Renal cortical epithelial cell (primary cell): ENCODE measurements around the gene ZDHHC14. TPM values are rescaled to one million over a fixed set of nuclear protein-coding genes. Genes with fewer than 3 reads are reported as not detected.
"Not testable (repeated sequence)": the region's sequence is repeated elsewhere in the genome, so short reads cannot be mapped to it uniquely, and the experiment has no call there.

Experiments
- DNase-seq: peaks from one replicate; pipeline ENCODE4 v3.0.0-alpha.2; 2011; ENCODE audit warnings: low read depth
- total RNA-seq: library from RNA; depleted of rRNA; stranded (reverse); fragments of >200 nt; gene quantifications from 2 replicates; pipeline ENCODE4 v1.2.3, GENCODE V29; 2014

Gene ZDHHC14
- total RNA-seq, 1 donor from 2014 or later: 5.3 TPM

DNA sequence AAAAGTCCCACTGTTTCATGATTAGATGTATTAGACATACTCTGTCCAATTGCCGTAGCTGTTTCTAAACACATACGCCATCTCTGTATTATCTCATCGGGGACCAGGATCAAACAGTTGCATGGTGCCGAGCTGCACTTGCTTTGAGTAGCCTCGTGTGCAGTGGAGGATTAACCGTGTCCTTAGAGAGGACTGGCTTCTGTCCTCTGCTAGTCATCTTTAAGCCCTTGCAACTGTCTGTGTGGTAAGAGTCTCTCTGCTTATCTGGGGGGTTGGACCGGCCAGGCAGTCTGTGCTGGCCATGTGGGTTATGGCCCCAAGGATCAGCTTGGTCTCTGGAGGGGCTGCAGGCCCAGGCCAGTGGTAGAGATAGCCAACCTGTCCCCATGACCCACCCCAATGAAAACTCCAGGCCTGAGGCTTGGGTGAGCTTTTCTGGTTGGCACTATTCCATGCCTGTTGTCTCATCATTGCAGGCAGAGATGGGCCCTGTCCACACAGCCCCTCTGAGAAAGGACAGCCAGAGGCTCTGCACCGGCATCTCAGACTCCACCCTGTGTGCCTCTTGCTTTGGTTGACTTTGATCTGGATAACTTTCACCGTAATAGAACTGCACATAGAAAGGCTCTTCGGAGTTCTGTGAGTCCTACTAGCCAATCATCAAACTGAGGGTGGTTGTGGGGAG, 304.7 kb downstream of the ZDHHC14 start:
- no peak for DNase-seq

DNA sequence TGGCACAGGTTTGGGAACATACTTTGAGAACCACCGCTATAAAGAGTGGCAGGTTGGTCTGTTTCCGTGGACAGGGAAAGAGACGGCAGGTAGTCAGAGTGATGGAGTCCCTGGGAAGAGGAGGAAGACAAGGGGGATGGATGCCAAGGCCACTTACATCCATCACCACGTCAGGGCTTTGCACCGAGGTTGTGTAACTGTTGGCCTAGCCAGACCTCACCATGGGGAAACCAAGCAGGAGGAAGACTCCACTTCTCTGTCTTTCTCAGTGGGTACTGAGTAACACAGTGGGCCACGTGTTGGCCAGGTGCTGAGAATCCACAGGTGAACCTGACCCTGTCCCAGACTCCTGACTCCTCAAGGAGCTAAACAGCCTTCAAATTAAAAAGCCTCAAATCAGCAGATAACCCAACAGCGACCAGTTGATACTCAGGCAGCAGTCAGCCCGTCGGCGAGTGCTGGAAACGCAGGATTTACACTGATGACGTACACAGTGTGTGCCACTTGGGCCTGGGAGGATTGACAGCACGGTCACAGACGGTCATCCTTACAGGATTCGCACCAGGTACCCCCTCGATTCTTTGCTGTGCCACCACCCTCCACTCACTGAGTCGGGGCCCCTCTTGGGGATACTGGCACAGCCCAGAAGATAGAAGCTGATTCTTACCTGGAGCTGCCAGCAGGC, 307.4 kb downstream of the ZDHHC14 start:
- DNase-seq: no peak

DNA sequence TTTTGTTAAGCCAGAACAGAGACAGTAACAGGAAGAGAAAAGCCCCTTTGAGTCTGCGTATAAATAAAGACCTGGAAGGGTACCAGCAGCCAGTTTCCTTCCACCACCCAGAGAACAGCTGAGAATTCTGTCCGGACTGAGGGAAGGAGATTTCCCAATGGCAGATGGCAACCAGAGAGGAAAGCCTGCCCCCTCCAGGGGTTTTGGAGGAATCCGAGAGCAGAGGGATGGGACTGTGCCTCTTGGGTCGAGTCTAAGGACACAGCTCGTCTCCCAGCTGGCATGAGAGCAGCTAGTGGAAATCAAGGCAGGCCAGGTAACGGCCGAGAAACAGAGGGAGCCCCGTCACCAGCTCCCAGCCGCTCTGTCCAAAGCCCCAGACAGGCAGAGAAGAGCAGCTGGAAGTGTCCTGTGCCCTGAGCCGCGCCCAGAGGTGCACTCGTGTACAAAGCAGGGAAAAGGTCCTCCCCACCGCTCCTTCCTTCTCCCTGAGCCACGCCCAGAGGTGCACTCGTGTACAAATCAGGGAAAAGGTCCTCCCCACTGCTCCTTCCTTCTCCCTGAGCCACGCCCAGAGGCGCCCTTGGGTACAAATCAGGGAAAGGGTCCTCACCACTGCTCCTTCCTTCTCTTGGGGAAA, 308.1 kb downstream of the ZDHHC14 start:
- DNase-seq: no peak

DNA sequence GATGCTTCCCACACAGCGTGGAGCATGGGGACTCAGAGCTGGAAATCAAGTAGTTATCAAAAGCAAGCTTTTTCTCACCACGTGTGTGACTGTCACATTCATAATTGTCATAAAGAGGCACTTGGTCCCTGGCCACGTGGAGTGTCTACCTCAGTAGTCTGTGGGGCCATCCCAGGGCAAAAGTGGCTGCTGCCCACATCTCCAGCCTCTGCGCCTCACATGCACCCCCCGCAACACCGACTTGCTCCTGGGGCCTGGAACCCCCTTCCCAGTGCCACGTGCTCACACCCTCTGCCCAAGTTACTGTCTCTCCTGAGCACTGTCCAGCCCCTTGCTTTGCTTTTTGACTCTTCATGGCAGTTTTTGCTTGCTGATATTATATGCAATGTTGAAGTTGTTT, 308.9 kb downstream of the ZDHHC14 start:
- DNase-seq: no peak

DNA sequence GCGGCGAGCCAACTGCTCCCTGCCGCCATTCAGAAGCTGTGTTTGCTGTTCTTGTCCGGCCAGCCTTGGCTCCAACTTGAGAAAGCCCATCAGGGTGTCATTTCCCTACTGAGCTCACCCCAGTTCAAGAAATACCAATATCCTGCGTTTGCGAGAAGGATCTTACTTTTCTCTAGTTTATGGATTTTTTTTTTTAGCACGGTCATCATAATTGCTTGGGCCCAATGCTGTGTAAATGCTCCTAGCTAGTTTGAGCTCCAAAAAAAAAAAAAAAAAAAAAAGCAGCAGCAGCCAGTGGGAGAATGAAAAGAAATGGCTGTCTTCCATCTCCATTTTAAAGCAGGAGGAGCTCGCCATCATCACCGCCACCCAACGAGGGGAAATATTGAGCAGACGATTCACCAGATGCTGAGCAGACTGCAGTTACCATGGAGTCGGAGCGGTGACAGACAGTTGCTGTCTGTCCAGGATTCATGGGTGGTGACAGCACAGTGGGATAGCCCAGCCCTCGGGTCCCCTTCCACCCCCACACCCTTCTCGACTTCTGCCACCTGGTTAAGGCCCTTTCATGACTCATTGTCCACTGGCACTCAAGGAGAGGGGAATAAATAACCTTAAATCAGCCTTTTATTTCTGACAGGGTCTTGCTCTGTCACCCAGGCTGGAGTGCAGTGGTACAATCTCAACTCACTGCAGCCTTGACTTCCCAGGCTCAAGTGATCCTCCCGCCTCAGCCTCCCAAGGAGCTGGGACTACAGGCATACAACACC, 309.6 kb downstream of the ZDHHC14 start:
- no peak for DNase-seq

DNA sequence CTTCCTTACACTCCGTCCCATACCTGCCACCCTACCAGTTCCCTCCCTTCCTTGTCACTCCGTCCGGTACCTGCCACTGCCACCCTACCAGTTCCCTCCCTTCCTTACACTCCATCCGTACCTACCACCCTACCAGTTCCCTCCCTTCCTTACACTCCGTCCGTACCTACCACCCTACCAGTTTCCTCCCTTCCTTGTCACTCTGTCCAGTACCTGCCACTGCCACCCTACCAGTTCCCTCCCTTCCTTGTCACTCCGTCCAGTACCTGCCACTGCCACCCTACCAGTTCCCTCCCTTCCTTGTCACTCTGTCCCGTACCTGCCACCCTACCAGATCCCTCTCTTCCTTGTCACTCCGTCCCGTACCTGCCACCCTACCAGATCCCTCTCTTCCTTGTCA, 310.6 kb downstream of the ZDHHC14 start:
- DNase-seq: not testable (repeated sequence)

DNA sequence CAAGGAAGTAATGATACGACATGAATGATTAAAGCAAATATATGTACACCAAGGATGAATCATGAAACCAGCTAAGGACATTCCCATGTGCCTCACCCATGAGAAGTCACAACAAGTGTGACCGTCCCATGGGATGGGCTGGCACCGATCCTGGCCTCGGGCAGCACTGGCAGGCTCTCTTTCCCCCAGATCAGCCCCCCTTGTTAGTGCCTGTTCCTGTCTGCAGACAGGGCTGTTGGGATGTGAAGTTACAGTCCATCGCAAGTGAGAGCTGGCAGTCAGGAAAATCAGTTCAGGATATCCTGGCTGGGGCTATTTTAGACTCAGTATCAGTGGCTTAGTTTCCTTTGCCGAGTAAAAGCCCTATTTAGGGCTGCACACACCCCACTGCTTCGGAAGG, 312.9 kb downstream of the ZDHHC14 start:
- DNase-seq: no peak

DNA sequence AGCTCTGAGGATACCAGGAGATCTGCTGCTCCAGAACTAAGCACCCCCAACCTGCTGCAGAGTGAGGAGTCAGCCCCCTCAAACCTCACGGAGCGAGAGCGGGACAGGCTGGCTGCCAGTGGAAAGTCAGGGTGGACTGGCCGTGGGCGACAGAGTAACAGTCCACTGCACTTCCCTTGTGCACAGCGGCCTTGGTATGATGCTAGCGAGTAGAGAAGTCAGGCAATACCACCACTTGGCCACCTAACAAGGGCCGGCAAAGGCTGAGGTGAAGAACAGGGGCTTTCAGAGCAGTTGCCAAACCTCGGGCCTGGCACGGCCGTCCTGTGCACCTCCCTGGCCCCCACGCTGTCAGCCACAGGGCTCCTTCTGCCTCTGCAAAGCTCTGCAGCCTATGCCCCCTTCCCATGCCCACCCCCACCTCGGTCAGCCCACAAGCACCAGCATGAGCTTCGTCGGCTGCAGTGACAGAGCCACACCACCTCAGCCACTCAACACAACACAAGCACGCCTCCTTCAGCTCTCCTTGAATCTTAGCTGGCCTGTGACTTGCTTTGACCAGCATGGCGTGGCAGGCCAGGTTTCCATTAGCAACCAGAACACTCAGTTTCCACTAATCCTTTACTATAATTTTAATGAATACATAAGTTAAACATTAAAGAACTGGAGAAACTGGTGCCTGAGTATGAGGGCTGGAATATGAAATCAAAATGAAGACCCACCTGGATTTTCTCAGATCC, 314.5 kb downstream of the ZDHHC14 start:
- no peak for DNase-seq

DNA sequence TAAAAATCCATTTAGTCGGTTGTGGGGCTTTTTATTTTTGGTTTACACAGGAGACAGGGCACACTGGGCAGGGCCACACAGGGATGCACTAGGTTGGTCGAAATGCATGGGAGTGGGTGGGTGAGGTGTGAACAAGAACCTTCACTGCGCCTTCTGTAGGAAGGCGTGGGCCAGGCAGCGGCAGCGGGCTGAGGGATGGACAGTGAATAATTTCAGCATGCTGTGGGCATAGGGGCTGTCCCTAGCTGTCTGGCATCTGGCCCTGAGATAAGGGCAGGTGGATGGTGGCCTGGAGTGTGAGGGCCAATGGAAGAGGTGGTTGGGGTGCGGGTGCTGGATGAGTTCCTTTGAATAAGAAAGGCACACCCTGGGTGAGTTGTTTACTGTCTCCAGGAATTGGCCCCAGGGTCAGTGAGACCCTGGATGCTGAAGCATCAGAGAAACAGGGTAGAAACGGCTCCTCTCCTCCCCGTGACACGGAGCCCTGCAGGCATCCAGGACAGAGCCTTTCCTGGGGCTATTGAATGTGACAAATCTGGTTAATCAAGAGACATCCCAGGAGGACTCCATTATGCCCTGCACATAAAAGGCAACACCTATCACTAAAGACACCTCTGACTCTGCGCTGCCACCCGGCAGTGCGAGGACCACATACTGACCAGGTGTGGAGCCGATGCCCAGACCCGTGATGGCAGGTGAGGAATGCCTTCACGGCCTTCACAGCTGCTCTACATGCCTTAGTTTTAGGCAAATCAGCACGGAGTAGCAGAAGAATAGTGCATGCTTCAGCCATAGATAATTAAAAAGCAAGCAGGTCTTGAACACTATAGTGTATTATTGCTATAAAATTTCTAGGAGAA, 319.0 kb downstream of the ZDHHC14 start:
- no peak for DNase-seq

DNA sequence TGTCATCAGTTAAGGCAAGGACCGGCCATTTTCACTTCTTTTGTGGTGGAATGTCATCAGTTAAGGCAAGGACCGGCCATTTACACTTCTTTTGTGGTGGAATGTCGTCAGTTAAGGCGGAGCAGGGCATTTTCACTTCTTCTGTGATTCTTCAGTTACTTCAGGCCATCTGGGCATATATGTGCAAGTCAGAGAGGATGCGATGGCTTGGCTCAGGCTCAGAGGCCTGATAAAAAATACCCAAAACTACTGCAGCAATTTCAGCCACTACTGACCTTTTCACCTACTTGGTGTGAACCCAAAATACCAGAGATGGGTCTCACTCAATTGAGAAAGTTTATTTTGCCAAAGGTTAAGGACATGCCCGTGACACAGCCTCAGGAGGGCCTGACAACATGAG, 325.4 kb downstream of the ZDHHC14 start:
- DNase-seq: not testable (repeated sequence)

DNA sequence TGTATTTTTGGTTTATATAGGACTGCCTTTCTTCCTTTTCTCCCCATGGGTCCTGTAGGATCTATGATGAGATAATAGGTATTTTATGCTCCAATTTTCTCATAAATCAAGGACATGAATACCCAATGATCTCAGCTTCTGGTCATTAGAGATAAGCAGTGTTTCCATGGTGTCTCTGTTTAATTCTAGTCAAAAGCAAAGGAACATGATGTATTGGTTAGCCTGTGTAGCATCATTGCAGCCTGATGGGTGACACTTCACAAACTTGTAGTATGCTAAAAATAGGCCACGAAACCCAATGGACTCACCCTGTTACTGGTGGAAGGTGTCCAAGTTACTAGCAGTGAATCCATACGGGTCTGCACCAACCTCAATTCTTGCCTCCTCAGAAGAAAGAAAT, 325.9 kb downstream of the ZDHHC14 start:
- DNase-seq: no peak

DNA sequence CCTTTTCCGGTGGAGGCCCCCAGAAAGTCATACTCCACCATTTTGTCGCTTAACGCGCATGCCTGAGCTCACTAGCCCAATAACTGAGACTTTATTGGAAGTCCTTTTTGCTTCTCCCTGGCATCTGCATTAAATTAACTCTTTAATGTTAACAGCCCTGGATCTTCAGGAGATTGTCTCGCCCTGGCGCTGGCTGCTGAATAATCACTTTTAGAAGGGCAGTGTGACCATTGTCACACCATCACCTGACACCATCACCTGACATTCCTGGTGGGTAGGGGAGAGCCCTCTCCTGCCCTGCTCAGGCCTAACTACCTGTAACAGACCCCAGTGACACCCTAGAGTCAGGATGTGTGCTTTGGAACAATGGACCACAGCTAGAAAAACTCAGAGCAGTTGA, 326.6 kb downstream of the ZDHHC14 start:
- DNase-seq: no peak

DNA sequence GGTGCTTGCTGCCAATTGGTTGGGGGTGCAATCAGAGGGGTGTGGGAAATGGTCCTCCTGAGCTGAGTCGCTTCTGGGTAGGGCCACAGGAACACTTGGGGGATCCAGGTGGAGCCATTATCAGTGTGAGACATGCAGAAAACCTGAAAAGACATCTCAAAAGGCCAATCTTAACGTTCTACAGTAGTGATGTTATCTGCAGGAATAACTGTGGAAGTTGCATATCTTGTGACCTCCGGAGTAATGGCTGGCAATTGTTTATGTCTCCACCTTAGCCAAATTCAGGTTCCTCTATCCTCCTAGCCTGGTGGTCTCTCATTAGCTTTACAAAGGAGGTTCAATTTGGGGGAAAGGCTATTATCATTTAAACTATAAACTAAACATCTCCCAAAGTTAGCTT, 327.2 kb downstream of the ZDHHC14 start:
- DNase-seq: no peak

DNA sequence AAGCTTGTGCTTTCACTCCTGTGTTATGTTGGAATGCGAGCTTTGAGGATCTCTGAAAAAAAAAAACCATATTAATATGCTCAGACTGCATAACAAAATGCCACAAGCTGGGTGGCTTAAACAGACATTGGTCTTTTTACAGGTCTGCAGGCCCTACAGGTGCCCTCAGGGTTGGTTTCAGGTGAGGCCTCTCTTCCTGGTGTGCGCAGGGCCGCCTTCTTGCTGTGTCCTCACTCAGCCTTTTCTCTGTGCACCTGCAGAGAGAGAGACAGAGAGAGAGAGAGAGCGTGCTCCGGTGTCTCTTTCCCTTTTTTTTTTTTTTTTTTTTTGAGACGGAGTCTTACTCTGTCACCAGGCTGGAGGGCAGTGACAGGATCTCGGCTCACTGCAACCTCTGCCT, 327.9 kb downstream of the ZDHHC14 start:
- no peak for DNase-seq

DNA sequence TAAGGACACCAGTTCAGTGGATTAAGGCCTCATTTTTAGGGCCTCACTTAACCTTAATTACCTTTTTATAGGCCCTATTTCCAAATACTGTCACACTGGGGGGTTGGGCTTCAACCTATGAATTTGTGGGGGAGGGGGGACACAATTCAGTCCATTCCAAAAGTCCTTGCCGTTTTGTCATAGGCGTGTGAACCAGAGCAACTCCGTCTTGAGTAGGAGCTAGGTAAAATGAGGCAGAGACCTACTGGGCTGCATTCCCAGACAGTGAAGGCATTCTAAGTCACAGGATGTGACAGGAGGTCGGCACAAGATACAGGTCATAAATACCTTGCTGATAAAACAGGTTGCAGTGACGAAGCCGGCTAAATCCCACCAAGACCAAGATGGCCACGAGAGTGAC, 328.6 kb downstream of the ZDHHC14 start:
- no peak for DNase-seq

DNA sequence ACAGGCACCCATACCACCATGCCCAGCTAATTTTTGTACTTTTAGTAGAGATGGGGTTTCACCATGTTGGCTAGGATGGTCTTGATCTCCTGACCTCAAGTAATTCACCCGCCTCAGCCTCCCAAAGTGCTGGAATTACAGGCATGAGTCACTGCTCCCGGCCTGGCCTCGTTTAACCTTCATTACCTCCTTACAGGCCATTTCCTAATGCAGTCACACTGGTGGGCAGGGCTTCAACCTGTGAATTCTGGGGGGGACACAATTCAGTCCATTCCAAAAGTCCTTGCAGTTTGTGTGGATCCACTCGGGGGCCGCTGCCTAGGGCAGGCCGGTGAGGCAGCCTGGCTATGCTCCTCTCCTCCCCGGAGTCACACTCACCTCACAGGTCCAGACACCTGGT, 329.6 kb downstream of the ZDHHC14 start:
- peak; percentile 53 for DNase-seq

DNA sequence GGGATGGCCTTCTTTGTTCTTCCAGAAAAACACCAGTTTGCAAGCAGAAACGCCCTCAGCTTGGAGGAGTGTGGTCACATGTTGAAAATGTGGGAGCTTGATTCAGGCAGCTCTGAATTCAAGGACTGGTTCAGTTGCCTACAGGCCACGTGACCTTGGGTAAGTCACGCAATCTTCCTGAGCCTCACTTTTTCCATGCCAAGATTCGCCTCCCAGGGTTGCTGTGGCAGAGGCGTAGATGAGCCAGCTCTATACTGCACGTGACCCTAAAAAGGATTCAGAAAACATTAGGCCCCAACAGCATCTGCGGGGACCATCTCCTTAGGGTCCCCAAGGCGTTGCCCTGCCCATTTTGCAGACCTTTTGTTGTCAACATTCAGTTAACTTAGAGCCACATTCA, 330.1 kb downstream of the ZDHHC14 start:
- DNase-seq: no peak

DNA sequence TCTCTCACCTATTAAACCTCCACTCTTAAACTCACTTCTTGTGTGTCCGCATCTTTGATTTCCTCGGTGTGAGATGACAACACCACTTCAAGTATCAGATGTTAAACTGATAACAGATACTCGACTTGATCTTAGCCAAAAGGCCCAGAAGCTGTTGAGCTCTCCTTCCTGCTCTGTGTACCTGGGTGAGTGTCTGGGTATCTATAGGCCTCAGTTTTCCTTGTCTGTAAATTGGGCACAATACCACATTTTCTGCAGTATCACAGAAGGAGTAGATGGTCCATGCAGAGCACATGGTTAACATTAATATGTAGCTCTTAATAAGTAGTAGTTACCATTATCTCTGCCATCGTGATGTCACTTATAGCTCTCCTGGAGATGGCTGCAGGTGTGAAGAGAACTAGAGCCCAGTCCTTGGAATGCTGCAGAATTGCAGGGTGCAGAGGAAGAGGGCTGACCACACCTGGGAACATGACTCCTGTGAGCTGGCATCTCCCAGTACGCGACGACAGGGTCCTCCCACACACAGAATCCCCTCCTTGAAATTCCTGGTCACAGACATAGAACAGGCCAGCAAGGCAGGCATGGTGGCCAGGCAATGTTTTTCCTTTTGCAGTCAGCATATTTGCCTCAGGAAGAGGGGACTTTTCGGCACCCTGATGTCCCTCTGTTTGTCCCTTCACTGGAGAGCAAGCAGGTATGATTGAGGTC, 331.8 kb downstream of the ZDHHC14 start:
- no peak for DNase-seq

DNA sequence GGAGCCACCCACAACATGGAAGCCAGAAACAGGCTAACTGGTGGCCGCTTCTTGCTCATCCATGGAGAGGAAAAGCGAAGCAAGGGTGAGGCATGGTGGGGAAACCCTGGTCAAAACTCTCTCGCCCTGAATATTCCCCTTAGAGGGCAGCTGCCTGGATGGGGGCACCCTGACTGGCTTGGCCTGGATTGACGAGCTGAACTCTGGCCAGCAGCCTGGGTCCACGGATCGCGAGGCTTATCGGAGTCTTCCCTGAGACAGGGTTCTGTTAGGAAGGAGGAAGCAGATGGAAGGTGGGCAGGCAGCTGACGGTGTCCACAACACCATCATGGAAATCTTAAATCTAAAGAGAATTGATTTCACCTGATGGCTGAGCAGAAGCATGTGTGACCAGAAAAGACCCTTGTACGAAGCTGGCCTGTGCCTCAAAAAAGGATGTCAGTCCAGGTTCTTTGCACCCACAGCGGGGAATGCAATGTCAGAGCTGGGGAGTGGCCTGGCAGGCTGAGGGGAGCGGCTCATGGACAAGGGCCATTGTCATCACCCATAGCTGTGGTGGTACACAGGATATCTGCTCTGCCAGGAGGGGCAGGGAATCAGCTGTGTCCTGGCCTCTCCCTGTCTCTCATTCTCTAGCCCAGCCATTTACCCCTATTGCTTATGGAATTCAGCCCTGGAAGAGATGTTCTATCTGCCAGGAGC, 332.6 kb downstream of the ZDHHC14 start:
- no peak for DNase-seq

DNA sequence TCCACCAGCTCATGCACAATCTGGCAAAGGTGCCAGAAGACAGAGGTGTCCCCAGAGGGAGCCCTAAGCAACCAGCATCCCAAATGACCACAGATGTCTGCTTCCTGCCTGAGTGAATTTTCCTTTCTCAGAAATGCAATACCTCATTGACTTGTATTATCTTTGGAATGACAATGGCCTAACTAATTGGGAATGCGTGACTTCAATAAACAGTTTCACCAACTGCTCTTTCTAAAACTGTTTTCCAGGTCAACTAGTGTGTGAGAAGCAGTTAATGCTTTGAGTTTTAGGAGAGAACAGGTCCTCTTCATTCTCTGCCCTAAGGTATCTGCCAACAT, 333.1 kb downstream of the ZDHHC14 start:
- peak; percentile 33 for DNase-seq
